ENCODE measurements around the gene KCNK16.
A peak's percentile ranks its signal among the peaks of the same experiment; 100 is the strongest.

KCNK16 gene

GRCh38 chr6:39312912-39313525 is 9.5 kb downstream of the KCNK16 start:
- Mint-ChIP-seq H3K4me3 (no peak overlapping the region), H3K36me3 (ENCODE audit: insufficient read depth) (peaks cover 2% of the 10 kb centered on the region), H3K27me3 (peaks cover 28 to 84% of the 10 kb centered on the region in 2 donors), H3K4me1 (ENCODE audit: low read depth in 2 of 2) (peaks cover 0 to 6% of the 10 kb centered on the region in 2 donors), H3K27ac (no peak overlapping the region), H3K9me3 (no peaks in the 10 kb centered on the region)
- ATAC-seq (replicated peaks), result no peak
- DNase-seq, result no peak

- H3K9me3 Mint-ChIP-seq, result no peaks in the 10 kb centered on the region
- DNase-seq, result no peak
- peaks cover 2% of the 10 kb centered on the region for H3K36me3 Mint-ChIP-seq (ENCODE audit: insufficient read depth)
- peaks cover 26 to 59% of the 10 kb centered on the region in 2 donors for H3K27me3 Mint-ChIP-seq
- no peak overlapping the region for H3K4me3 Mint-ChIP-seq
- H3K27ac Mint-ChIP-seq, result no peak overlapping the region
- ATAC-seq (replicated peaks), result no peak
- peaks cover 0 to 6% of the 10 kb centered on the region in 2 donors for H3K4me1 Mint-ChIP-seq (ENCODE audit: low read depth in 2 of 2)
These were observed 12.0 kb downstream of the KCNK16 start for GRCh38 chr6:39310542-39310941.

- Mint-ChIP-seq H3K27me3 (peaks cover 23 to 54% of the 10 kb centered on the region in 2 donors), H3K9me3 (no peaks in the 10 kb centered on the region), H3K4me3 (no peak overlapping the region), H3K36me3 (ENCODE audit: insufficient read depth) (peaks cover 2% of the 10 kb centered on the region), H3K27ac (no peak overlapping the region), H3K4me1 (ENCODE audit: low read depth in 2 of 2) (peaks cover 0 to 6% of the 10 kb centered on the region in 2 donors)
- peak; percentile 32 to 56 (median 45) for DNase-seq
- peak; percentile 50 for ATAC-seq (replicated peaks)
These were observed 12.5 kb downstream of the KCNK16 start for GRCh38 chr6:39309942-39310531.

- Mint-ChIP-seq H3K4me3 (no peak overlapping the region), H3K4me1 (ENCODE audit: low read depth in 2 of 2) (peaks cover 7 to 11% of the 10 kb centered on the region in 2 donors), H3K27me3 (peaks cover 15 to 29% of the 10 kb centered on the region in 2 donors), H3K9me3 (no peaks in the 10 kb centered on the region), H3K36me3 (ENCODE audit: insufficient read depth) (peaks cover 2% of the 10 kb centered on the region), H3K27ac (no peak overlapping the region)
- no peak for DNase-seq
- ATAC-seq (replicated peaks), result no peak
These were observed 15.0 kb downstream of the KCNK16 start for GRCh38 chr6:39307462-39307861.

DNA sequence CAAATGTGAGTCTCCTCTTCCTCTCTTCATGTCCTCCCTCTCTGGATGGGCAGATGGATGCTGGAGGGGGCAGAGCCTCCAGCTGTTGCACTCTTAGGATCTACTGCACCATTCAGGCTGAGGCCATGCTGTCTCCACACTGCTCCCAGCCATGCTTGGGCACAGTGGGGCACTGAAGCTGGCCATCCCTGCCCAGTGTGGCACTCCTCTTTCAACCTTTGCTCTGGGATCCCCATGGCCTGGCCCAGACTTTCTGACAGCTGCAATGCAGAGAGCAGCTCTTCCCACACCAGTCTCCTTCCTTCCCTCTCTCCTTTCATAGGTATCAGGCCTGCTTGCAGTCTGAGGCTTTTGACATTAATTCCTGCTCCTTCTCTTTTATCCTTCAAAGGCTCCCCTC is 17.6 kb downstream of the KCNK16 start:
- Mint-ChIP-seq H3K36me3 (ENCODE audit: insufficient read depth) (no peaks in the 10 kb centered on the region), H3K27me3 (peaks cover 9 to 18% of the 10 kb centered on the region in 2 donors), H3K4me3 (no peak overlapping the region), H3K27ac (no peak overlapping the region), H3K9me3 (no peaks in the 10 kb centered on the region), H3K4me1 (ENCODE audit: low read depth in 2 of 2) (peaks cover 7 to 9% of the 10 kb centered on the region in 2 donors)
- DNase-seq, result no peak
- ATAC-seq (replicated peaks), result no peak

- Mint-ChIP-seq H3K4me3 (no peak overlapping the region), H3K9me3 (no peaks in the 10 kb centered on the region), H3K27me3 (peaks cover 9 to 28% of the 10 kb centered on the region in 2 donors), H3K4me1 (ENCODE audit: low read depth in 2 of 2) (peaks cover 5 to 9% of the 10 kb centered on the region in 2 donors), H3K36me3 (ENCODE audit: insufficient read depth) (no peaks in the 10 kb centered on the region), H3K27ac (no peak overlapping the region)
- no peak for ATAC-seq (replicated peaks)
- DNase-seq, result no peak
These were observed 18.9 kb downstream of the KCNK16 start for GRCh38 chr6:39303425-39304153.

GRCh38 chr6:39302669-39303424 is 19.7 kb downstream of the KCNK16 start:
- DNase-seq (peak; percentile 81 to 89 (median 82)), ATAC-seq (replicated peaks) (peak; percentile 99)
- Mint-ChIP-seq H3K36me3 (ENCODE audit: insufficient read depth) (no peaks in the 10 kb centered on the region), H3K9me3 (no peaks in the 10 kb centered on the region), H3K27ac (no peak overlapping the region), H3K27me3 (peaks cover 9 to 28% of the 10 kb centered on the region in 2 donors), H3K4me1 (ENCODE audit: low read depth in 2 of 2) (peaks cover 5 to 9% of the 10 kb centered on the region in 2 donors), H3K4me3 (peak overlapping the region; percentile 55 to 64)

DNA sequence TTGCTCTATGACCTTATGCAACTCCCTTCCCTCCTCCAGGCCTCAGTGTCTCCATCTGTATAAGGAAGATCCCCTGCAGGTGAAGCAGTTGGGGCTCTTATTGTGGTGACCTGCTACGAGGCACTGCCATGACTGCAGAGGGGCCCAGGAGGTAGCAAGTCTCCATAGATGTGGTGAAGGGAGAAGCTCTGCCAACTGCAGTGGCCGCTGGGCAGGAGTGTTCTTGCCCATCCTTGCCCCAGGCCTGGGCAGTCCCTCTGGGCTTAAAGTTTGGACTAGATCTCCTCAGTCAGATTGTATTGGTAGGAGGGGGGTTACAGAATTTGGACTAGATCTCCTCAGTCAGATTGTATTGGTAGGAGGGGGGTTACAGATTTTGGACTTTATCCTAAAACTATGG is 20.5 kb downstream of the KCNK16 start:
- peaks cover 5 to 9% of the 10 kb centered on the region in 2 donors for H3K4me1 Mint-ChIP-seq (ENCODE audit: low read depth in 2 of 2)
- no peaks in the 10 kb centered on the region for H3K36me3 Mint-ChIP-seq (ENCODE audit: insufficient read depth)
- DNase-seq (no peak), ATAC-seq (replicated peaks) (no peak)
- no peak overlapping the region for H3K27ac Mint-ChIP-seq
- no peaks in the 10 kb centered on the region for H3K9me3 Mint-ChIP-seq
- H3K4me3 Mint-ChIP-seq, result no peak overlapping the region
- H3K27me3 Mint-ChIP-seq, result peaks cover 9 to 28% of the 10 kb centered on the region in 2 donors

DNA sequence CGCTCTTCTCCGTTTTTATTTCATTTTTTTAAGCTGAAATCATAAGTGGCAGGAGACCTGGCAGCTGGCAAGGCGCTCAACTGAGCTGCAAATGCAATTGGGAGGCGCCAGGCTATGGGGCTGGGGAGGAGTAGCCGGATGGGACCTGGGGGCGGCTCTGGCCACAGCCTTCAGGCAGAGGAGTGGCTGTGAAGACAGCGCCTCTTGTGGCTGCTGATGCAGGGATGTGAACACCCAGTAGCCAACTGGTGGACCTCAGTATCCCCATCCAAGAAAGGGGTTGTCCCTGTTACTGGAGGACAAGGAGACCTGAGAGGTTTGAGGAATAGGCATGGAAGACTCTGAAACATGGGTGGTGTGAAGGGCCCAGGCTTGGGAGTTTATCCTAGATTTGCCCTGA is 20.9 kb downstream of the KCNK16 start:
- H3K4me3 Mint-ChIP-seq, result no peak overlapping the region
- ATAC-seq (replicated peaks) (no peak), DNase-seq (no peak)
- H3K4me1 Mint-ChIP-seq (ENCODE audit: low read depth in 2 of 2), result peaks cover 5 to 9% of the 10 kb centered on the region in 2 donors
- no peaks in the 10 kb centered on the region for H3K36me3 Mint-ChIP-seq (ENCODE audit: insufficient read depth)
- no peak overlapping the region for H3K27ac Mint-ChIP-seq
- H3K9me3 Mint-ChIP-seq, result no peaks in the 10 kb centered on the region
- peaks cover 9 to 28% of the 10 kb centered on the region in 2 donors for H3K27me3 Mint-ChIP-seq

DNA sequence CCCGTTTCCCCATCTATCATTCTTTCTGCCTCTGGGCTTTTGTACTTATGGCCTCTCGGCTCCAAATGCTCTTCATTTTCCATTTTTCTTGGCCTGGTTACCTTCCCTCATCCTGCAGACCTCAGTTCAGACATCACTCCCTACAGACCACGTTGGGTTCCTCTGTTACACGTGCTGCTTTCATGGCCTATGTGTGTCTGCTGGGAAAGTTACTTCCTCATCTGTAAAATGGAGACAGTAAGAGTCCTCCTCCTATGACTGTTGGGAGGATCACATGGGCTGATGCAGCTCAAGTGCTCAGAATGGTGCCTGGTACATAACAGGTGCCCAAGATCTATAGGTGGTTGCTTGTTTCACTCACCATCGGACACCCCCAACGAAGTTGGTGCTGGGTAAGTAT is 21.8 kb downstream of the KCNK16 start:
- ATAC-seq (replicated peaks) (no peak), DNase-seq (no peak)
- no peak overlapping the region for H3K27ac Mint-ChIP-seq
- H3K4me1 Mint-ChIP-seq (ENCODE audit: low read depth in 2 of 2), result peaks cover 5 to 9% of the 10 kb centered on the region in 2 donors
- H3K4me3 Mint-ChIP-seq, result no peak overlapping the region
- H3K9me3 Mint-ChIP-seq, result no peaks in the 10 kb centered on the region
- peaks cover 9 to 34% of the 10 kb centered on the region in 2 donors for H3K27me3 Mint-ChIP-seq
- H3K36me3 Mint-ChIP-seq (ENCODE audit: insufficient read depth), result no peaks in the 10 kb centered on the region

GRCh38 chr6:39298061-39298460 is 24.4 kb downstream of the KCNK16 start:
- ATAC-seq (replicated peaks) (no peak), DNase-seq (no peak)
- peaks cover 4 to 8% of the 10 kb centered on the region in 2 donors for H3K4me1 Mint-ChIP-seq (ENCODE audit: low read depth in 2 of 2)
- H3K4me3 Mint-ChIP-seq, result no peak overlapping the region
- no peaks in the 10 kb centered on the region for H3K9me3 Mint-ChIP-seq
- no peaks in the 10 kb centered on the region for H3K36me3 Mint-ChIP-seq (ENCODE audit: insufficient read depth)
- H3K27ac Mint-ChIP-seq, result no peak overlapping the region
- peaks cover 9 to 60% of the 10 kb centered on the region in 2 donors for H3K27me3 Mint-ChIP-seq

DNA sequence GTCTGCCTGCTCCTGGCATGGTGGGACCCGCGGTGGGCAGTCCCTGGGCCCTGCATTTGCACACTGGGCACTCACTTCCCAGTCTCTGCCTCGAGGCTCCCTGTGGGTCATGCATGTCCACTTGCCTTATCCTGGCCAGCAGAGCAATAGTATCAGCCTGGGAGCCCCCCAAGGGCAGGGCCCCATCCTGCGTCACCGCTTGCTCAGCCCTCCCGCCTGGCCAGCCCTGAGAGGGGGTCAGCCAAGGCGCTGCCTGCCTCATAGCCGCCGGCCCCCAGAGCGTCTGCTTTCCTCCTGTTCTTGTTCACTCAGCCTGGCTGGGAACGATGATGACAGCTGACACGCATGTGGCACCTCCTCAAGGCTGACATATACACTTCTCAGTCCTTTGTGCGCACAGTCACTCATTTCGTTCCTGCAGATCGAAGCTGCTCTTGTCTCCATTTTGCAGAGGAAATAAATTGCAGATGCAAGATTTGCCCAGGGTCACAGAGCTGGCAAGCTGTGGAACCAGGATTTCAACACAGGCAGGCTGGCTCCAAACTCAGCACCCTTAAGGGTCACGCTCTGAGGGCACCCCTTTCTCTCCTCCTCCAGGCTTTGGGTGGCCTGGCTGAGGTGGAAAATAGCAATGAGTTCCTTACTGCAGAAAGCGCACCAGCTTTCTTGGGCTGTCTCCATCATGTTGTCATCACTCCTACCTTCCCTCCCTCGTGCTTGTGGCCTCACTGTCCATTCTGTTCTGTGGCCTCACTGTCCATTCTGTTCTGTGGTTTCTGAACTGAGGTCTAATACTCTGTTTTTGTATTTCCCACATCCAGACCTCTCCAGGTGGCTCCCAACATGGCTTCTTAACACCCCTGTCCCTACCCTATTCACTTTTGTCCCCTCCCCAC is 25.5 kb downstream of the KCNK16 start:
- no peak overlapping the region for H3K4me3 Mint-ChIP-seq
- DNase-seq, result no peak
- no peaks in the 10 kb centered on the region for H3K9me3 Mint-ChIP-seq

More for the DNA sequence above, 25.5 kb downstream of the KCNK16 start:
- H3K36me3 Mint-ChIP-seq (ENCODE audit: insufficient read depth), result no peaks in the 10 kb centered on the region
- no peaks in the 10 kb centered on the region for H3K4me1 Mint-ChIP-seq (ENCODE audit: low read depth in 2 of 2)
- peaks cover 9 to 65% of the 10 kb centered on the region in 2 donors for H3K27me3 Mint-ChIP-seq
- no peak overlapping the region for H3K27ac Mint-ChIP-seq
- no peak for ATAC-seq (replicated peaks)
